Type B pancreatic cell (in vitro differentiated cells): Measurements from ENCODE around the gene CDKL5. TPM values are rescaled to one million over a fixed set of nuclear protein-coding genes. Genes with fewer than 3 reads are reported as not detected.

Experiments used
- DNase-seq: peaks from one replicate; pipeline ENCODE4 v3.0.0; 2021; ENCODE audit warnings: mixed read lengths; ENCODE audit not compliant: unreplicated experiment; ENCODE audit errors: extremely low spot score
- H3K27ac Mint-ChIP-seq: 2 replicates; pipeline ENCODE4 v1.8.0; 2021; ENCODE audit warnings: mild to moderate bottlenecking, mixed read lengths
- H3K27me3 Mint-ChIP-seq: 2 replicates; pipeline ENCODE4 v1.8.0; 2021; ENCODE audit warnings: mixed read lengths
- H3K36me3 Mint-ChIP-seq: 2 replicates; pipeline ENCODE4 v1.8.0; 2021; ENCODE audit warnings: mixed read lengths
- H3K4me1 Mint-ChIP-seq: one replicate; pipeline ENCODE4 v1.8.0; 2021; ENCODE audit warnings: mixed read lengths; ENCODE audit not compliant: unreplicated experiment
- H3K4me3 Mint-ChIP-seq: 2 replicates; pipeline ENCODE4 v1.8.0; 2021; ENCODE audit warnings: mild to moderate bottlenecking, mixed read lengths
- H3K9me3 Mint-ChIP-seq: 2 replicates; pipeline ENCODE4 v1.8.0; 2021; ENCODE audit warnings: mixed read lengths
- total RNA-seq: library from RNA; stranded (reverse); gene quantifications from 2 replicates; pipeline ENCODE4 v1.2.1, GENCODE V29; 2021; ENCODE audit warnings: low replicate concordance
- TF ChIP-seq, protein P1 (sequence below): fragments of 200-600 bp; sonication (generic); conservative IDR thresholded peaks from 2 replicates; pipeline ENCODE4 v1.5.0; 2021; ENCODE audit warnings: antibody characterized with exemption, mild to moderate bottlenecking

The CDKL5 gene
- total RNA-seq, 1 donor from 2014 or later = 17.9 TPM

DNA sequence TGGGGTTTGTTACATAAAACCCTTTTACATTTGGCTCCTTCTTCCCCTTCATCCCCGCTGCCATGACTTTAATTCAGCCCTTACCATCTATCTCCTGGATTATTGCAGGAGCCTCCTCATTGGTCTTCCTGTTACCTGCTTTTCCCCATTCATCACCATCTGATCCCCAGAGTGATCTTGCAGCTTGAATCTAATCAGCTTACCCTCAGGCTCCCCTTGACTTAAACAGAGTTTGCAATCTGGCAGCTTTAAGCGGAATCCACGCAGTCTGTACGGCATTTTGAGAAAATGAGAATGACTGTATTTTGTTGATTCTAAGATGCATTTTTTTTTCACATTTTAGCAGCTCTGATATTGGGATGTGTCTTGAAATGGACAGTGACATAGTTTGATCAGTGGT, 267.1 kb downstream of the CDKL5 start:
- Mint-ChIP-seq H3K27ac (no peak overlapping the region), H3K4me3 (no peak overlapping the region), H3K9me3 (no peaks in the 10 kb centered on the region), H3K36me3 (no peaks in the 10 kb centered on the region), H3K4me1 (peaks cover 12% of the 10 kb centered on the region), H3K27me3 (no peaks in the 10 kb centered on the region)
- TF ChIP-seq, protein P1, sequence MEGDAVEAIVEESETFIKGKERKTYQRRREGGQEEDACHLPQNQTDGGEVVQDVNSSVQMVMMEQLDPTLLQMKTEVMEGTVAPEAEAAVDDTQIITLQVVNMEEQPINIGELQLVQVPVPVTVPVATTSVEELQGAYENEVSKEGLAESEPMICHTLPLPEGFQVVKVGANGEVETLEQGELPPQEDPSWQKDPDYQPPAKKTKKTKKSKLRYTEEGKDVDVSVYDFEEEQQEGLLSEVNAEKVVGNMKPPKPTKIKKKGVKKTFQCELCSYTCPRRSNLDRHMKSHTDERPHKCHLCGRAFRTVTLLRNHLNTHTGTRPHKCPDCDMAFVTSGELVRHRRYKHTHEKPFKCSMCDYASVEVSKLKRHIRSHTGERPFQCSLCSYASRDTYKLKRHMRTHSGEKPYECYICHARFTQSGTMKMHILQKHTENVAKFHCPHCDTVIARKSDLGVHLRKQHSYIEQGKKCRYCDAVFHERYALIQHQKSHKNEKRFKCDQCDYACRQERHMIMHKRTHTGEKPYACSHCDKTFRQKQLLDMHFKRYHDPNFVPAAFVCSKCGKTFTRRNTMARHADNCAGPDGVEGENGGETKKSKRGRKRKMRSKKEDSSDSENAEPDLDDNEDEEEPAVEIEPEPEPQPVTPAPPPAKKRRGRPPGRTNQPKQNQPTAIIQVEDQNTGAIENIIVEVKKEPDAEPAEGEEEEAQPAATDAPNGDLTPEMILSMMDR = no peak
- DNase-seq = no peak

DNA sequence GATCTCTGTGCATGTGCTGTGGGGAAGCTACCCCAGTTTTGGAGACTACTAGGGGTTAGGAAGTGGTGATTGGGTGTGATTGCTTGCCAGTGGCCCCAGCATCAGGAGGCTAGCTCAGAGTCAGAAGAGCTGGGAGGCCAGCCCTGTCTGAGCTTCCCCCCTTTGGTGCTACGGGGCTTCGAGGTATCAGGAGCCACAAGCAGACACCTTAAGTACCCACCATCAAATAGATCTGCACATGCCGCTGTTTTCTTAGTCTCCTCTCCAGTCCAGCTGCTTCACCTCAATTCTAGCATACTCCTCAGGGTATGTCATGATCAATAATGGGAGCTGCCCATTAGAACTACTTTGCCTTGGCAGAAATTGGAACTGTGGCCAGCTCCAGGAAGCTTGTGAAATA, 271.2 kb downstream of the CDKL5 start:
- Mint-ChIP-seq H3K4me1 (peaks cover 12% of the 10 kb centered on the region), H3K27me3 (no peaks in the 10 kb centered on the region), H3K36me3 (no peaks in the 10 kb centered on the region), H3K4me3 (no peak overlapping the region), H3K9me3 (no peaks in the 10 kb centered on the region), H3K27ac (no peak overlapping the region)
- TF ChIP-seq, protein P1 = no peak
- DNase-seq = no peak

DNA sequence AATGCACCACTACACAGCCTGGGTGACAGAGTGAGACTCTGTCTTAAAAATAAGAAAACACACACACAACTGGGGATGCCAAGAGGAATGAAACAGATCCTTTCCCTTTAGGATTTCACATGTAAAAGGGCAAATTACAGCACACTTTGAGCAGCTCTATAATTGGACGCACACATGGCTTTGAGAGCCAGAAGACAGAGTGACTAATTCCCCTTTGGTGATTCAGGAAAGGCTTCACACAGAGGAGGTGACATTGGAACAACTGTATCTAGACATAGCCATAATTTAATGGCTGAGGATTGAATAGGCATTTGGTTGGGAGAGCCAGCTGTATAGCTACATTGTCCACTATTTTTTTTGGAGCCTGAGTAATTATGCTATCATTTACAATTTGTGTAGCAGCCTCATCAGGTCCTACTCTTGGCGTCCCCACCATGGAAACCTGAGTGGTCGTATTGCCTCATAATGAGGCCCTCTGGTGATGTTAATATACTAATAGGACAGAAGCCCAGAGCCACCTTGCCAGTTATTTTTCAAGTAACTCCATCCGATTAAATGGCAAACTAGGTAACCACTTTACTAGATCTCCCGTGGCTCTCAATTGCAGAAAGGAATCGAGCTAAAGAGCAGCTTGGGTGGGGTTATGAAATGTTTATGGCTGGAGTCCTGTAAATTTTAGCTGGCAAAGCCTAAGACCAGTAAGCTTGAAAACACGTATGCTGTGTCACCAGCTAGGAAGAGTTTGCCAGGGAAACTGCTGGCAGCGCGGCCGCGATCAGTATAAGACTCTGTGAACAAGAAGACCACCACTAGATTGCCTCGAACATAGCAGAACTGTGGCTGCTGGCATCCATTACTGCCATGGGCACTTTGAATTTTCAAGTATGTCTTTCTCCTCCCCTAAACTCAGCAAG, 273.6 kb downstream of the CDKL5 start:
- Mint-ChIP-seq H3K4me3 (no peak overlapping the region), H3K27ac (no peak overlapping the region), H3K9me3 (no peaks in the 10 kb centered on the region), H3K36me3 (no peaks in the 10 kb centered on the region), H3K27me3 (no peaks in the 10 kb centered on the region), H3K4me1 (peaks cover 4% of the 10 kb centered on the region)
- TF ChIP-seq, protein P1 = no peak
- no peak for DNase-seq

DNA sequence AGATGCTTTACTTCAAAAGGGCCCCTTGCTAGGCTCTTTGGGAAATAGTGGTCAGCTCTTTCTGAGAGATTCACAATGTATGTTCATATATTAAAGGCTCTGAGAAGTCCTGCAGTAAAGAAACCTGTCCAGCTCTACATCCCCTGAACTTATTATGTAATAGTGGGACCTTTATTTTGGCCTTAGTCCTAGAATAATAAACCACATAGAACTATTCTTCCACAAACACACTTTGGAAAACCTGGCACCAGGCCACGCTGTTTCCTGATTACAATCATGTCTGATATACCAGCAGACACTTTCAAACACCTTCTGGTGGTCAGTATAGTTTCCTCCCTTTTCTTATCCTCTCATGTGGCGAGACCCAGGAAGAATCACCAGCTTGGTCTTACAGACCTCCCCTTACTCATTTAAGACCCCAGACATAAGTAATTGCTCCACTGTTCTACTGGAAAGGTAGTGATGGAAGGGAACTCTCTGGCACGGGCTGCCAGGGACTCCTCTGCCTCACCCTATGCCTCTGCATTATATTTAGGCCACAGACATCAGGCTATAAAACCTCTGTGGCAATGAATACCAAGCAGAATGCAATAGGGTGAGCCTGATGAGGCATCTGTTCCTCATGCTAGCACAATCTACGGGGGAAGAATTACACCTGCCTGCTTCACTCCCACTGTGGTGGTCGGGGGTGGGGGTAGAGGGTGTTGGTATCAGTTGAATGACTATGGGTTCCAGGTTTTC, 276.4 kb downstream of the CDKL5 start:
- no peak for DNase-seq
- TF ChIP-seq, protein P1 = no peak
- H3K27me3 Mint-ChIP-seq = no peaks in the 10 kb centered on the region
- no peaks in the 10 kb centered on the region for H3K36me3 Mint-ChIP-seq
- H3K27ac Mint-ChIP-seq = no peak overlapping the region
- H3K4me3 Mint-ChIP-seq = no peak overlapping the region
- H3K9me3 Mint-ChIP-seq = no peaks in the 10 kb centered on the region
- H3K4me1 Mint-ChIP-seq = peaks cover 4% of the 10 kb centered on the region

DNA sequence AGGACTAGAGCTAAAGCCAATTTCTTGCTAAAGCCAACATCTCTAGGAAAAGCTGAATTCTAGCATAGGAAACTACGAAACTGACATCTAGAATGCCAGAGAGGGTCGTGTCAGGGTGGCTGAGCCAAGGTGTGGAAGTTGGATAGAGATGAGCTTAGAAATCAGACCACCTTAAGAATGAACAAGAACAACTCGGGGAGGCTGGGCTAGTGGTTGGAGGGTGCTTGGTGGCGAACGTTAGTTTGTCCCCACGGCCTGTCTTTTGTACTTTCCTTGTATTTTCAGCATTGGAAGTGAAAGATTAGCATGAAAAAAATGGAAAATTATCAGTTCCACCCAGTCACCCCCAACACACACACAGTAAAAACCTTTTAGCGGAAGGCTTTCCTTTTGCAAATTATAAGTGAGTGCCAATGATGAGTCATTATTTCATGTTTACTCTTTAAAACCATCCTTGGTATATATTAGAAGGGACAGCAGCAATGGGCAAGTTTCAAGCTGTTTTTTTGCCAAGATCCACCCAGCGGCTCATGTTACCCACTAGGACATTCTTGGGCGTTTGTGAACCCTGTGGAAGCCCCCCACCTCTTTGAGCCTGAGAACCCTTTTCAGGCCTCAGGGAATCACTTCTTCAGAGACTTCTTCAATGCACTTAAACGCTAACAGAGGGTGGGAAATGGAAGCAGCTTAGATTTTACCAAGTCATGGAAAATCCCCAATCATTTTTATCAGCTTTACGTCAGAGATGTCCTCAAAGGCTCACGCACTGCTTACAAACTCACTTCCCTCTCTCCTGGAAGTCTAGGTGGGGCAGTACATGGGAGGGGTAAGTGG, 277.2 kb downstream of the CDKL5 start:
- Mint-ChIP-seq H3K4me1 (peaks cover 6% of the 10 kb centered on the region), H3K4me3 (no peak overlapping the region), H3K27ac (no peak overlapping the region), H3K9me3 (no peaks in the 10 kb centered on the region), H3K27me3 (no peaks in the 10 kb centered on the region), H3K36me3 (no peaks in the 10 kb centered on the region)
- no peak for DNase-seq
- TF ChIP-seq, protein P1 = no peak

Other genes with a start within 250 kb of the CDKL5 start
- gene BEND2, start 204.7 kb upstream of the CDKL5 start, total RNA-seq = not detected in 2 replicates
- gene SCML2, start 70.9 kb upstream of the CDKL5 start, total RNA-seq = 2.5 and 10.8 TPM in 2 replicates
- 0.14 TPM in 1 of 2 replicates, not detected in the other for gene RS1, start 246.5 kb downstream of the CDKL5 start, total RNA-seq